Measurements from ENCODE around the gene RBM38.

Gene RBM38

GRCh38 chr20:57399587-57400155 lies 8.5 kb downstream of the RBM38 start:
- intact Hi-C loops (cut with DNase I): loop anchor here (2.0 kb wide), 1 partner anchor 41 kb away; no protein-coding TSS in a partner anchor
- peak in 4 of 10 donors; percentile 28 to 88 (median 76) for DNase-seq

DNA sequence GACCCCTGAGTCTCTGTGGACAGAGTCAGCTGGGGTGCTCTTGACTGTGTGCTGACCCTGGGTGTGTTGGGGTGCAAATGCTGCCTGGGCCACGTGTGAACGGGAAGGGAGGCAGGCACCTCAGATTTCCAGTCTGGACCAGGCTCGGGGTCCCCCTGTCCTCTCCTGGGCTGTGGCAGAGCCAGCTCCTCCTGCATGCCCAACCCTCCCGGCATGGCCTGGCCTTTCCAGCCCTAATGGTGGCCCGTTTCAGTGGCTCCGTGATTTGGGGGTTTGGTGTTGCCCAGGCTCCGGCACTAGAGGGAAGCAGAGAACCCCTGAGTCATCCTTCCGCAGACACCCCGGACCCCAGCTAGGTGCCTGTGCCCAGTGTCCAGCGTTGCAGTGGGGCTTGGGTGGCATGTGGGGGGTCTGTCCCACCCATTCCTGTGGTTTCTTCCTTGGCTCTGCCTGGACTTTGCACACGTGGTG lies 9.1 kb downstream of the RBM38 start:
- intact Hi-C loops (cut with DNase I): no loop called here
- DNase-seq: peak in 4 of 10 donors; percentile 22 to 86 (median 72)

DNA sequence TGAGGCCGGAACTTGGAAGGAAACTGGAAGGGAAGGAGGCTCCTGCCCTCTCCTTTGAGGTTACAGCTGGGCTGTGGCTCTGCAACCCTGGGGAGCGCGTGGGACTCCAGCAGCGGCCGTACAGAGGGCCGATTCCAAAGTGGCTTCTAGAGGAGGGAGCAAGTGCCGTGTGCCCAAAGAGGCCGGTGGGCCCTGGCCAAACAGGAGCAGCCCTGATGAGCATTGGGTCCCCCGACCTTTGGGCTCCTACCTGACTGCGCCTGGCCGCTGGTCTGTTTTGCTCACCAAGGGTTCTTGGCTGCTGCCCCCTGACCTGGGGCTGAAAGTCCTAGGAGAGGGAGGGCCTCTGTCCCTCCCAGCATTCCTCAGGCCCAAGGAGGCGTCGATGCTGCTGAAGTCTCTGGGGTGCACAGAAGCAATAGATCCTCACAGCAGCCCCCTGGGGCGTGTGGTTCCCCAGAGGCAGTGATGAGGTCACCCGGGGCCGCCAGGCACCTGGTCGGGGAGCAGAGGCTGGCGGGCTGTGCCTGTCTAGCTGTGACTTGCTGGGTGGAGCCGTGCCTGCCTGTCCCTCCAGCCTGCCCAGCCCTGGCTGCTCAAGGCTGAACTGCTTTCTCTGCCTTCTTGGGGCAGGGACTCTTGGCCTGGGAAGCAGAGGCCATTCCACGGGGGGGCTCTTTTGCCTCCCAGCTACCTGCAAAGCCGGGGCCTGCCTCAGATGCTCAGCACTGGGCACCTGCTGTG lies 9.8 kb downstream of the RBM38 start:
- intact Hi-C loops (cut with DNase I): no loop called here
- DNase-seq: peak in 3 of 10 donors; percentile 18 to 85 (median 80)

DNA sequence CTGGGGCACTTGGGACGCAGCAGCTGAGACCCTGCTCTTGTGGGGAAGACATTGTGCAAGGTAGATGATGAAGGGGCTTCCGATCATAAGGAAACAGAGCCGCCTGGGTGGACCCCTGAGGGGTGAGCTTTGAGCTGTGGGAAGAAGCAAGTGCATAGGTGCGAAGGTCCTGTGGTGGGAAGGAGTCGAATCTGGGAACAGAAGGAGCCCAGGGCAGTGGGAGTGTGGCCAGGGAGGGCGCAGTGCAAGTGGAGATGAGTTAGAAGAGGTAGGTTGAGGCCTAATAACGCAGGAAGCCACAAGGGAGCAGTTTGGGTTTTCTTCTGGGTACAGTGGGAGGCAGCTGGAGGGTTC lies 10.3 kb downstream of the RBM38 start:
- intact Hi-C loops (cut with DNase I): no loop called here
- peak in 2 of 10 donors; percentile 1 to 64 for DNase-seq

DNA sequence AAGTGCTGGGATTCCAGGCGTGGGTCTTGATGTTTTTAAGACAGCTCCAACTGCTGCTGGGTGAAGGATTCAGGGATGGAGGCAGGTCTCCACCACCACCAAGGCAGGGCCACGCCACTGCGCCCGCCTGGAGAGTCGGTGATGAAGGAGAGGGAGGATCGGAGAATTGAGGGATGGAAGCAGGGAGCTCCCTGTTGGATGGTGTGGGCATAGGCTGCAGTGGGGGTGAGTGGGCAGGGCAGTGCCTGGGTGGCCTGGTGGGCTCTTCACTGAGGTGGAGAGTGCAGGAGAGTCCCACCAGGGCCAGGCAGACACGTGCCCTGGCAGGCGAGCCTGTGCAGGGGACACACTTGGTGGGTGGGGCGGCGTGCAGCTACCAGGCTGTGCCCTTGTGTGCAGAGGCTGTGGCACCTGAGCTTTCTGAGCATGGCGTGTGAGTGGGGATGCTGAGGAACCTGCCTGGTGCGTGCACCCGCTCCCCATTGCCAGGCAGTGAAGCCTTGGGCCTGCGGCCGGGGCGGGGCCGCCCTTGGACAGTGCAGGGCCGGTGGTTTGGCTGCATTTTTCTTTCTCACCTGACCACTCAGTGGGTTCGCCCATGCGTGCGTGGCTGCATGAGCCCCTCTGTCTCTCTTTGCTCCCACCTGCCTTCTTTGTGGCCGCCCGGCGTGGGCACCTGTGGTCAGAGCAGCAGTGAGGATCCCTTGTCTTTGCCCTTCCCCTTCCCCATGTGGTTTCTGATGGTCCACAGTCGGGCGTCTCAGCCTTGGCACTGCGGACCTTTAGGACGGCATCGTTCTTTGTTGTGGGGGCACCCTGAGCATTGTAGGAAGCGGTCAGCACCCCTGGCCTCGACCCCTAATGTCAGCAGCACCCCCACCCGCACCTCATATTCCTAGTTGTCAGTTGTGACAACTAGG lies 11.3 kb downstream of the RBM38 start:
- peak in 4 of 10 donors; percentile 19 to 76 (median 63) for DNase-seq
- intact Hi-C loops (cut with DNase I): no loop called here

DNA sequence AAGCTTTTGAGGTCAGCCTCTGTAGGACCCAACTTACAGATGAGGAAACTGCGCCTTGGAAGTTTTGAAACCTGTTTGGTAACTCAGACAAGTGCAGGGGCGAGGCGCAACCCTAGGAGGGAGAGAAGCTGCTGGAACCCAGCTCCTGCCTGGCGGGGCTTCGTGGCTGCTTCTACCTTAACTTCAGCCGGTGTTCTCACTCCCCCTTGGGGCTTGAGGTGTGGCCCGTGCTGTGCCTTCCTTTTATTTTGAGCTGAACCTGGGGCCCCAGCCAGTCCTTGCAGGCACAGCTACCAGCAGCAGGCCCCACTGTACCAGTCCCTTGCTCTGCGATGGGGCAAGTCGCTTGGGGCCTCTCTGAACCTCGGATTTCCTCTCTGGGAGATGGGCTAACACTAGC lies 12.0 kb downstream of the RBM38 start:
- intact Hi-C loops (cut with DNase I): no loop called here

GRCh38 chr20:57404006-57404405 lies 12.8 kb downstream of the RBM38 start:
- intact Hi-C loops (cut with DNase I): no loop called here
- peak in 4 of 10 donors; percentile 12 to 77 (median 58) for DNase-seq

More for the DNA sequence above, 12.0 kb downstream of the RBM38 start:
- DNase-seq: peak in 4 of 10 donors; percentile 7 to 57 (median 20)

GRCh38 chr20:57404419-57405072 lies 13.3 kb downstream of the RBM38 start:
- intact Hi-C loops (cut with DNase I): no loop called here
- DNase-seq: peak in 4 of 10 donors; percentile 24 to 85 (median 72)

GRCh38 chr20:57405236-57406016 lies 14.2 kb downstream of the RBM38 start:
- intact Hi-C loops (cut with DNase I): no loop called here

GRCh38 chr20:57407541-57407956 lies 16.4 kb downstream of the RBM38 start:
- peak in 4 of 10 donors; percentile 26 to 85 (median 74) for DNase-seq
- intact Hi-C loops (cut with DNase I): no loop called here

More at GRCh38 chr20:57405236-57406016, 14.2 kb downstream of the RBM38 start:
- DNase-seq: peak in 4 of 10 donors; percentile 4 to 67 (median 48)

GRCh38 chr20:57408131-57408530 lies 16.9 kb downstream of the RBM38 start:
- DNase-seq: peak in 1 of 10 donors; percentile 61
- intact Hi-C loops (cut with DNase I): no loop called here

- intact Hi-C loops (cut with DNase I): no loop called here
- peak in 3 of 10 donors; percentile 32 to 88 (median 83) for DNase-seq
These were observed 17.5 kb downstream of the RBM38 start for GRCh38 chr20:57408536-57409233.

- intact Hi-C loops (cut with DNase I): no loop called here
- DNase-seq: no peak
These were observed 18.1 kb downstream of the RBM38 start for GRCh38 chr20:57409316-57409671.

DNA sequence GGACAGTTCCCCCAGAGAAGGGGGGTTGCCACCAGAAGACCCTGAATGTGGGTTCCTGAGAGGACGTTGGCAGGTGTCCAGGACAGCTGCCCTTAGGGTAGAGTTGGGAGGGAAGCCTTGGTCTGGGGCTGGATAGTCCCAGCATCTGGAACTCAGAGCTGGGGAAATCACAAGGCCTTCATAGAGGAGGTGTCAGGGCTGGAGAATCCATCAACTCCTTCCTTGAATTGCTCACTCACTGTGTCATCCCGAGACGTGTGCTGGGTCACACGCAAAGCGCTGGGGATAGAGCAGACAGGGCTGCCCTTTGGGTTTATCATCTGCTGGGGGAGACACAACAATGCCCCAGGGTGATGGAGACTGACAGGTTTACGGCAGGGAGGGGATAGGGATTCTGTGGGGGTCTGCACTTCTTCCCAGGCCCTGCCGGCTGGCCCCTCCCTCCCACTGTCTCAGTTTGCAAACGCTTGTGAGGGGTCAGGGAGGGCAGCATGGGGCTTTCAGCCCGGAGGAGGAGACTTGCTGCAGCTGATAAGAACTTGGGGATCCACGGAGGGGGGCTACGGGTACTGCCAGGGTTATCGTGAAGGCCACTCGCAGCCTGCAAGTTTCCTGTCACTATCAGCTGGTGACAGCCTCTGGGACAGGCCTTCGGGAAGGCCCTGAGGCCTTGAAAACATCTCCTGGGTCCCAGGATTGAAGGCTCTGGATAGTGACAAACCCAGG lies 18.6 kb downstream of the RBM38 start:
- DNase-seq: peak in 1 of 10 donors; percentile 42
- intact Hi-C loops (cut with DNase I): no loop called here

GRCh38 chr20:57410398-57410920 lies 19.3 kb downstream of the RBM38 start:
- intact Hi-C loops (cut with DNase I): no loop called here
- peak in 1 of 10 donors; percentile 60 for DNase-seq

DNA sequence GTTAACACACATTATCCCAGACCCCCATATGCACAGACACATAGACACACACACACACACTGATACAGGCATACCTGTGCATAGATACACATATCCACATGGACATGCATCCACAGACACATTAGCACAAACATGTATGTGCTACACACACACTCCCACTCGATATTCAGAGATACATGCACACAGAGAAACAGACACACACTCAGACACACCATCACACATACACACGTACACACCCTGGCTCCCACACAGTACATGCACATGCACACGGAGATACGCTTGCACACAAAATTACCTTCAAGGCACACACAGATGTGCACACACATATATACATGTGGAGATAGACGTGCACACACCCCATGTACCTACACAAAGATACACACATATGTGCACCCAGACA lies 19.7 kb downstream of the RBM38 start:
- intact Hi-C loops (cut with DNase I): no loop called here
- DNase-seq: no peak

DNA sequence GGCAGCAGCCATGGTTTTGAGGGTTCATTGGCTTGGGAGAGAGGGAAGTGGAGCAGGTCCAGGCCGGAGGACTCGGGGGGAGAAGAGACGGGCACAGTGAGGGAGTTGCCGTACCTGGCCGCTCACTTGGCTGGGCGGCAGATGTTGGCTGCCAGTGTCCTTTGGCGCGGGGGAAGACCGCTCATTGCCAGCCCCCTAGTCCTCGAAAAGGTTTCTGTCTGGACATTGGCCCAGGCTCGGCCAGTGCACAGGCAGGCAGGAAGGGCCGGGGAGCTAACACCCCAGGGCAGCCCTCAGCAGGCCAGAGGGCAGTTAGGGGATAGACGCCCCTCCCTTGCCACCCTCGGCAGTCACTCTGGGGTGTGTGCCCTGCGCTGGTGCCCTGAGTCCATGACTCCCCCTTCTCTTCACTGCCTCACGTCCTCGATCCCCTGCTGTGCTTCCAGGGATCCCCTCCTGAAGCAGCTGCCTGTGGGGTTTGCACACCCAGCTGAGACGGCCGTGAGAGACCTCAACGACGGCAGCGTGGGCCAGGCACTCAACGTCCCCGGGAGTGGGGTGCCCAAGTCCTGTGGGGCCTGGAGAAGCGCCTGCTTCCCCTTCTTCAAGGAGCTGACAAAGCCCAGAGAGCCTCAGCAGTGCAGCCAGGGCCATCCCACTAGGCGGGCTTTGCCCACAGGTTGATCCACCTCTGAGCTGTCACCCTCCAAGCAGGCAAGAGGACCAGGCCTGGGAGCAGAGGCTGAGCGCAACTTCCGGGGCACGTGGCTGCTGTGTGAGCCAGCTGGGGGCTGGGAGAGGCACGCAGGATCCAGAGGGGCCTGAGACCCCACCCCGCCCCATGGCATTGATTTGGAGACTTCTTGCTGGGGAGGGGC lies 20.4 kb downstream of the RBM38 start:
- intact Hi-C loops (cut with DNase I): no loop called here
- DNase-seq: peak in 1 of 10 donors; percentile 58
